HEK293T (cell line): Measurements from ENCODE around the gene CCR6.

Source experiments
- ELF4 ChIP-seq: fragments of 450-650 bp; IDR thresholded peaks from 2 replicates; pipeline ENCODE4 v1.6.1; 2017; ENCODE audit warnings: antibody characterized with exemption
- FOXA1 ChIP-seq: fragments of 450-650 bp; IDR thresholded peaks from 2 replicates; pipeline ENCODE4 v1.6.1; 2016; ENCODE audit warnings: mild to moderate bottlenecking
- FOXK2 ChIP-seq: fragments of 450-650 bp; IDR thresholded peaks from 2 replicates; pipeline ENCODE4 v1.6.1; 2016; ENCODE audit warnings: mild to moderate bottlenecking
- HDGF ChIP-seq: fragments of 450-650 bp; IDR thresholded peaks from 2 replicates; pipeline ENCODE4 v1.6.1; 2017; ENCODE audit warnings: antibody characterized with exemption, borderline replicate concordance
- LEF1 ChIP-seq: fragments of 450-650 bp; IDR thresholded peaks from 2 replicates; pipeline ENCODE4 v1.6.1; 2017; ENCODE audit warnings: mild to moderate bottlenecking, borderline replicate concordance
- PKNOX1 ChIP-seq: fragments of 450-650 bp; IDR thresholded peaks from 2 replicates; pipeline ENCODE4 v1.6.1; 2016
- TARDBP ChIP-seq: fragments of 450-650 bp; IDR thresholded peaks from 2 replicates; pipeline ENCODE4 v1.6.1; 2016

GRCh38 chr6:167129562-167129961 is 6.7 kb downstream of the CCR6 start:
- no peak for TF ChIP-seq HDGF
- TF ChIP-seq LEF1, result no peak
- TF ChIP-seq TARDBP, result no peak
- TF ChIP-seq FOXK2, result no peak
- TF ChIP-seq ELF4, result no peak
- TF ChIP-seq FOXA1, result no peak
- no peak for TF ChIP-seq PKNOX1
